OCI-M2 (cell line): Measurements from ENCODE around the gene FAM50B.
"Not testable (repeated sequence)": the region's sequence is repeated elsewhere in the genome, so short reads cannot be mapped to it uniquely, and the experiment has no call there.

Source experiments
- DNase-seq: peaks from one replicate; lab custom pipeline; 2025; ENCODE audit not compliant: unreplicated experiment; lab: John Stamatoyannopoulos, UW

The FAM50B gene

DNA sequence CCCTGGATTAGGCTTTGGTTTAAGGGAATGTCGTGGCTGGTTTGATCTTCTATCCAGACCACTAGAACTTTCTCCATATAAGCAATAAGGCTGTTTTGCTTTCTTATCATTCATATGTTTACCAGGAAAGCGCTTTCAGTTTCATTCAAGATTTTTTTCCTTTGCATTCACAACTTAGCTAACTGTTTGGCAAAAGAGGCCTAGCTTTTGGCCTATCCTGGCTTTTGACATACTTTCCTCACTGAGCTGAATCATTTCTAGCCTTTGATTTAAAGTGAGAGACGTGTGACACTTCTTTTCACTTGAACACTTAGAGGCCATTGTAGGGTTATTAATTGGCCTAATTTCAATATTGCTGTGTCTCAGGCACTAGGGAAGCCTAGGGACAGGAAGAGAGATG, 1.7 kb upstream of the FAM50B start:
- DNase-seq = no peak

DNA sequence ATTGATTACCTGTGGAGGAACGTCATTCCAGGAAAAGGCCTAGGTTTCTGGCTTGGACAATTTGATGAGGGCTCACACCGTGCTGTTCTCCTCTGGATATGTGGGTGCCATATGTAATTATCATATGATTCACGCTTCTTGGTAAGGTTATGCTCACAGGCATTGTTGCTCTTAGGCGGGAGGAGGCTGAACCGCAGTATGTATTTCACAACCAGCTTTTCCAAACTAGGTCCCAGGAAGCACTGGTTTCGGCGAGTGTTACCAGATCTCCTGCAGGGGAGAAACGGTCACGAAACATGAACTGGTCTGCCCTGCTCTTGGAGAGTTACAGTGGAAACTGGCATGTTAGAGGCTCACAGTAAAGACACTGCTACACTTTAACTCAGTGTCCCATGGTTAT, 793 bp upstream of the FAM50B start:
- DNase-seq = no peak

DNA sequence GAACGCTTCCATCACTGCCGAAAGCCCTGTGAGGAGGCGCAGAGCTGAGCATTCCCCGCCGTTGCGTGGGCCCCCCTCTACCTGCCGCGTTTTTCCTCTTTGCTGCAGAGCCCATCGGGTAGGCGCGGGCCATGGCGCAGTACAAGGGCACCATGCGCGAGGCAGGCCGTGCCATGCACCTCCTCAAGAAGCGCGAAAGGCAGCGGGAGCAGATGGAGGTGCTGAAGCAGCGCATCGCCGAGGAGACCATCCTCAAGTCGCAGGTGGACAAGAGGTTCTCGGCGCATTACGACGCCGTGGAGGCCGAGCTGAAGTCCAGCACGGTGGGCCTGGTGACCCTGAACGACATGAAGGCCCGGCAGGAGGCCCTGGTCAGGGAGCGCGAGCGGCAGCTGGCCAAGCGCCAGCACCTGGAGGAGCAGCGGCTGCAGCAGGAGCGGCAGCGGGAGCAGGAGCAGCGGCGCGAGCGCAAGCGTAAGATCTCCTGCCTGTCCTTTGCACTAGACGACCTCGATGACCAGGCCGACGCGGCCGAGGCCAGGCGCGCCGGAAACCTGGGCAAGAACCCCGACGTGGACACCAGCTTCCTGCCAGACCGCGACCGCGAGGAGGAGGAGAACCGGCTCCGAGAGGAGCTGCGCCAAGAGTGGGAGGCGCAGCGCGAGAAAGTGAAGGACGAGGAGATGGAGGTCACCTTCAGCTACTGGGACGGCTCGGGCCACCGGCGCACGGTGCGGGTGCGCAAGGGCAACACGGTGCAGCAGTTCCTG, 693 bp downstream of the FAM50B start:
- DNase-seq = no peak

DNA sequence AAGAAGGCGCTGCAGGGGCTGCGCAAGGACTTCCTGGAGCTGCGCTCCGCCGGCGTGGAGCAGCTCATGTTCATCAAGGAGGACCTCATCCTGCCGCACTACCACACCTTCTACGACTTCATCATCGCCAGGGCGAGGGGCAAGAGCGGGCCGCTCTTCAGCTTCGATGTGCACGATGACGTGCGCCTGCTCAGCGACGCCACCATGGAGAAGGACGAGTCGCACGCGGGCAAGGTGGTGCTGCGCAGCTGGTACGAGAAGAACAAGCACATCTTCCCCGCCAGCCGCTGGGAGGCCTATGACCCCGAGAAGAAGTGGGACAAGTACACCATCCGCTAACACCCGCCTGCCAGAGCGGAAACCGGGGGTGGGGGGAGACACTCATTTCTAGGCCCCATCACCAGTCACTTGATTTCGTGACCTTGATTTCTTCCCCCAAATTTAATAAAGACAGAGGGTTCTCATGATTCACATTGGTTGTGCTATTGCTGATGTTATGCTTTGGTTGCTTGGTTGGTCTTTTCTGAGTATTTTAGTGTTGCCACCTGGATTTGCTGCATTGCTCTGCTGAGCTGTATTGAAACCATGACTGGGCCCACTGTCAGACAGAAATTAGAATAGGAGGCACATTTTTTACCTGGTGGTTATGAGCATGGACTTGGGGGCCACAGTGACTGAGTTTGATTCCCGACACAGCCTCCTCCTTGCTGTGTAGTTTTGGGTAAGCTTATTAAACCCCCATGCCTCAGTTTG, 1.5 kb downstream of the FAM50B start:
- DNase-seq = no peak

DNA sequence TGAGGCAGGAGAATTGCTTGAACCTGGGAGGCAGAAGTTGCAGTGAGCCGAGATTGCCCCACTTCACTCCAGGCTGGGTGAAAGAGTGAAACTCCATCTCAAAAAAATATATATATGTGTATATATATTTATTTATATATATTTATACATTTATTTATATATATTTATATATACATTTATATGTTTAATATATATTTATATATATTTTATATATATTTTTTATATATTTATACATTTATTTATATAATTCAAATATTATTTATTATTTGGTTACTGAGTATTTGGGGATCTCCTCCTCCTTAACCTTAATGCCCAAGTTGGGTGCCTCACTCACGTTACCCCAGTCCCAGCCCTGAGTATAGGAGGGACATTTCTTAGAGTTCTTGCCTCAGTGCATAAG, 2.7 kb downstream of the FAM50B start:
- no peak for DNase-seq

DNA sequence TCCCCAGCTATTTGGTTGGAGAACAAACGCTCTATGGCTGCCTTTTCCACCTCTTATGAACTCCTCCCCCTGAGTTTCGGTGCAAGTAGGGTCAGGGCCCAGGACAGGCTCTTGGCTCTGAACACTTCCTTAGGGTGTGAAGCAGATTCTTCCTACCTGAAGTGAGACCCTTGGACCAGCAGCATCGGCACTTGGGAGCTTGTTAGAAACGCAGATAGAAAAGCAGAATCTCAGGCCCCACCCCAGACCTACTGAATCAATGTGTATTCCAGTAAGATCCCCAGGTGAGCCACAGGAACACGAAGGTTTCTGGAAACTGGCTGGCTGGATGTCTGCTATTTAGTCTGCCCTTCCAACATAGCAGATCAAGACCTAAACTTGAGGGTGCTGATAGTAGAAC, 3.2 kb downstream of the FAM50B start:
- DNase-seq = no peak

DNA sequence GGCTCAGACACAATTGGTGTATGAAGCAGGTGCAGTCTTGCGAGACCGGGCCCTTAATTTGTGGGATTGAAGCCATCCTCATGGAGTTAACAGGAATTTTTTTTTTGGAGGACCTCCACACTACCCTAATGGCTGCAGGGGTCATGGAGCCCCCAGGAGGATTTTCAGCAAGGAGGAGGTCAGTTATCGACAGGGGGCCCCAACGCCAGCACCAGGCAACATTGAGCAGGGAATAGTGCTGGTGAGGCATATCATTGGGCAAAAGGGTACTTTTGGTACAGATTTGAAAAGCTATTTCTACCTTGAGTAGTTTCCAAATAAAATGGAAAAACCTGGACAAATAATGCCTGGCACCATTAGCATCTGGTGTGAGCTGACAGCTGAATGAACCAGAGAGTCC, 6.7 kb downstream of the FAM50B start:
- DNase-seq = no peak

DNA sequence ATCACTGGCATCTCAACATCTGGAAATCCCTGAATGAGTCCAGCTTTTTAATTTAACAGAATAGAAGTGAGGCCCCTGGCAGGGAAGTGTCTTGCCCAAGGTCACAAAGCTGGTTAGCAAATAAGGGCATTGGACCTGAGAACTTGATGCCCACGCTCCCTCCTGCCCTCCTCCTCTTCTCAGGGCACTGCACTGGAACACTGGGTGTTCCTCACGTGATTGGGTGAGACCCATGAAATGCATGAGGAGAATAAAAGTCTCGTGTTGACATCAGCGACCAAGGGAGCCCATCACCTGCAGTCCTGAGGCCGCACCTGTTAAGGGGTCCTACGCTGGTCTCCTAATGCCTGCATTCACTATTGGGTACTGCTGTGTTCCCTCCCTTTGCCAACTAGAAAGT, 7.4 kb downstream of the FAM50B start:
- DNase-seq = no peak

DNA sequence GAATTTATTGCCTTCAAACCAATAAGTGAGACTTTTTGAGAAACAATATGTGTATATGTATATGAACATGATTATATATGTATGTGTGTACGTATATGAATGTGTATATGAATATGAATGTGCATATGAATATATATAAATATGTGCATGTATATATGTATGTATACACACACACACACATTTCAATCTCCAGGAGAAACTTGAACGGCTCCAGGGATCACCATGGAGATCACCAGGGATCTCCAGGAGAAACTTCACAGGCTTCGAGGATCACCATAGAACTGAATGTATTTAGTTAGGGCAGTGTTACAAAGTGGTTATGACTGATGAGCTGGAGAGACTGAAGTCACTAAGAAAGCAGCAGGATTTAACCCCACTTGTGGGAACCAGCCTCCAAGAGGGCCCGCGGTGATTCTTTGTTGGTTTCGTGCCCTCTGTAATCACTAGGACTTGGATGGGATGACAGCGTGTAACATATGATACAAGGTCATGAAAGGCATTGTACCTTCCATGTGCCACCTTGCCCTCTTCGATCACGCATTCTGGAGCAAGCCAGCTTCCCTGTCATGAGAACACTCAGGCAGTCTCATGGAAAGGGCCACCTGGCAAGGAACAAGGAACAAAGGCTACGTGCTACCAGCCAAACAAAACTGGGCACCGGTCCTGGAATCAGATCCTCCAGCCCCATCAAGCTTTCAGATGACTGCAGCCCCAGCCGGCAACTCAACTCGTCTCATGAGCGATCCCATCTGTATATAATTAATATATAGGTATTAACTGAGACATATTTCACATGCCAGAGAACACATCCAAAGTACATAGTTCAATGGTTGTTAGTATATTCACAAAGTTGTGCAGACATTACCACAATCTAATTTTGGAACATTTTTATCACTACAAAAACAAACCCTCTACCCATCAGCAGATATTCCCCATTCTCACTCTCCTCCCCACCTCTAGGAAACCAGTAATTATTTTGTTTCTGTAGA, 8.6 kb downstream of the FAM50B start:
- DNase-seq = no peak

DNA sequence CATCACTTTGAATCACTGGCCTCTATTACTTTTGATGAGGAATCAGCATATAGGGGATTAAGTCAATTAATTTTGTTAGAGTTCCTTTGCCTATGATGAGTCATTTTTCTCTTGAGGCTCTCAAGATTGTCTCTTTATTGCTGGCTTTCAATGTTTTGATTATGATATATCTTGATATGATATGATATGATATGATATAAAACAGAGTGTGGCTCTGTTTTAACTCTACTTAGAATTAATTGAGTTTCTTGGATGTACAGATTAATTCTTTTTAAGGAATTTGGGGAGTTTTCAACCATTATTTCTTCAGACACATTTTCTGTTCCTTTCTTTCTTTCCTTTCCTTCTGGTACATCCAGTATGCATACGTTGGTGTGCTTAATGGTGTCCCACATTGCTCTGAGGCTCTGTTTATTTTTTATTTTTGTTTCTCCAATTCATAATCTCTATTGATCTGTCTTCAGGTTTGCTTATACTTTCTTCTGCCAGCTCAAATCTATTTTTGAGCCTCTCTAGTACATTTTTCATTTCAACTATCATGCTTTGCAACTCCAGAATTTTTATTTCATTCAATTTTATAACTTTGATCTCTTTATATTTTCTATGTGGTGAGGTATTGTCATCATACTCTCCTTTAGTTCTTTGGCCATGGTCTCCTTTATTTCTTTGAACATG, 10.8 kb downstream of the FAM50B start:
- no peak for DNase-seq

DNA sequence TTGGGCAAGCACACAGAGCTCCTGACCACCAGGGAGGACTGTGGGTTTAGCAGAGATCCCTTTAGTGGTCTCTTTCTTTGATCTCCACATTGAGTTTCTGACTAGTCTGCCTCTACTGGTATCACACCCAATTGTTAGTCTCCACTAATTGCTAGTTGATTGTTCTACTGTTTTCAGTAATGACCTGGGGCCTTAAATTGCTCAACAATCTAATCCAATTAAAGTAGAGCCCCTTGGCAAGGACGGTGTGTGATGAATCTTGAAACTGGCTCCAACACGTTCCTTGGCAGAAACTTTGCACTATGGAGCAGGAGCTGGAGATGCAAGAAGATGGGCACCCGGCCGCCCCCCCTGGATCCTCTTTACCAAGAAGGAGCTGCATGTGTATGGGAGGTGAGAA, 12.3 kb downstream of the FAM50B start:
- no peak for DNase-seq

DNA sequence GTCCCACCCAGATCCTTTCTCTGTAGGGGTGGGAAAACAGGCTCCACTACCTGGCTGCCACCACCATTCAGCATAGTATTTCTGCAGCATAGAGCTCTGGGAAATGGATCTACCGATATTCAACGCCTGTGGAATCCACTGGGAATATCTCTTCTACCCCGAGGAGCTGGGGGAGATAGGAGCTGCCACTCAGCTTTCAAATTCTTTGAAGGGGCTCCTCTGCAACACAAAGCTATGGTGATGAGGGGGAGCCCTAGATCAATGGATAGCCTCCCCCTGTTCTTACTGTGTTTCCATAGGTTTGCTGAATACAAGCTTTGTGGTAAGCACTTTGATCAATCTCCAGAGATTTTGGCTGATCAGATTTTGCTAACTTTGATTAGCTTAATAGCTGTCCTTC, 12.9 kb downstream of the FAM50B start:
- no peak for DNase-seq

DNA sequence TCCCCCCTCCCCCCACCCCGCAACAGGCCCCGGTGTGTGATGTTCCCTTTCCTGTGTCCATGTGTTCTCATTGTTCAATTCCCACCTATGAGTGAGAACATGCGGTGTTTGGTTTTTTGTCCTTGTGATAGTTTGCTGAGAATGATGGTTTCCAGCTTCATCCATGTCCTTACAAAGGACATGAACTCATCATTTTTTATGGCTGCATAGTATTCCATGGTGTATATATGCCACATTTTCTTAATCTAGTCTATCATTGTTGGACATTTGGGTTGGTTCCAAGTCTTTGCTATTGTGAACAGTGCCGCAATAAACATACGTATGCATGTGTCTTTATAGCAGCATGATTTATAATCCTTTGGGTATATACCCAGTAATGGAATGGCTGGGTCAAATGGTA, 14.1 kb downstream of the FAM50B start:
- not testable (repeated sequence) for DNase-seq

DNA sequence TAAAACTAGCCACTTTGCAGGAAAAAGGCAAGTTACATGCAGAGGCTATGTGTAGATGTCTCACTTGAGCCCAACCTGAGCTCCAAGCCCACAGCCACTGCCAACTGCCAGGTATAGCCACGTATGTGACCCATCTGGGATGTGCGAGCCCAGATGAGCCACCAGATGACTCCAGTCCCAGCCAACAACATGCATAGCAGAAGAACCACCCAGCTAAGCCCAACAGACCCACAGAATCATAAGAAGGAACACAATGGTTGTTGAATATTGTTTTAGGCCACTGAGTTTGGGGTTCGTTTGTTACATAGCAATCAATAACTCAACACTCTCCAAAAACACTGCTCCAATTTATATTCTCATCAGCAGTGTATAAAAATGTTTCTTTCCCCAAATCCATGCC, 16.3 kb downstream of the FAM50B start:
- DNase-seq = no peak

DNA sequence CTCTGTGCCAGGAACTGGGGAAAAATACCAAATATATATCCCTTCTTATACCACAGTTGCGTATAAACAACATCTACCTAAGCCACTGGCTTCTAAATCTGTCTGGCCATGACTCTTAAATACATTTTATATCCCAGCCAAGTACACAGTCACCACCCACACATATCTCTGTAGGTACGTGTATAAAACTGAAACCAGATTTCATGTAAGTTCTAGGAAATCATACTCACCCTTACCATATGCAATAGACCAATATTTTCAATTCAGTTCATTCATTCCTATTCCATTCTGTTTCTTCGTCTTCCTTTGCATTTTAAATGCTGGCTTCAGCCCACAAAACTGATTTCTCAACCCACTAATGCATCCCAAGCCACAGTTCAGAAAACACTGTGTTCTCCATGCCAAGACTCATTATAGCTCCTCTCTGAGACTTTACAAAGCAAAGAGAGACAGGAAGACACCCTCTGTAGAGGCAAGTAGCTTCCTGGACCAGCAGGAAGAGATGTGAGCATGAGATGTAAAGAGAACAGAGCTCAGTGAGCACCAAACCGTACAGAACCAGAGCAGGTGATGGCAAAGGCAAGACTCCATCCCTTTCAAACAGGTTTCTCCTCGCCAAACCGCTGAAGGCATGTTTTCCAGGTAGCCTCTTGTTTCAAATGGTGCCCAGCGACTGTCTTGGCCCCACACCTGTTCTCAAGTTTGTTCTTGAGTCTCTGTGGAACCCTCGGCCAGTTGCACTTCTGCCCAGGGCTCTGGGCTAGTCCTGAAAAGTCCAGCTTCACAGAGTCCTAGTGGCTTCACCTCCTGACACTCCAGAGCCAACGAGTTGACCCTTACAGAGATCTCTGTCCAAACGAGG, 18.7 kb downstream of the FAM50B start:
- DNase-seq = no peak

DNA sequence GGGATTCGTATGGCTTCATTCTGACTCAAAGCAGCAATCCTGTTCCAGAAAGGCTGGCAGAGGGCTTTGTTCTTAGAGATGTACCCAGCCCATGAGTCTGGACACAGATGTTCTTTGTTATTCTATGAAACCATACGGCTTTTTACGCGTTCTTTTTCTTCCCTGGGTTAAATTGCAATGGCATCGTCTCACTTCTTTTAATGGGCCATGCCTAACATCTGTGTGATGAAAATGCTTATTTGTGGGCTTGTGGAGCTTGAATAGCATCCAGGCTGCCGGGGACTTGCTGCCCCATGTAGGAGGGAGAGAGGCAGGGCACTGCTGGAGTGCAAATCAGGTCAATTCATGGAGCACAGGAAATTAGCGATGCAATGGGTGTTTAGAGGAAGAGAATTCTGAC, 19.4 kb downstream of the FAM50B start:
- no peak for DNase-seq

DNA sequence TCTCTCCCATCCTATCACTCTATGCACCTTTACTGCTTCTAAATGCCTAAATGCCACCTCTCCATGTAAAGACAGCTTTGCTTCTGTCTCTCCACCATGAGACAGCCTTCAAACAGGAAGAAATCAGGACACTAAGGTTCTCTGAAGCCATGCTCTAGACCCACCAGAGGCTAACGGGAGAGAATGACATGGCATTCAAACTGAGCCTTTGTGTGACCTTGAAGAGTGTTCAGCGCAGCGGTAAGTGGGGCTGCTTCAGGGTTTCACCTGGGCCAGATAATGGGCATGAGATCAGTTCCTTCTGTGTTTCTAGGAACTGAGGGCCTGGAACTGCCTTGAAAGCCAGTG, 20.1 kb downstream of the FAM50B start:
- DNase-seq = no peak

DNA sequence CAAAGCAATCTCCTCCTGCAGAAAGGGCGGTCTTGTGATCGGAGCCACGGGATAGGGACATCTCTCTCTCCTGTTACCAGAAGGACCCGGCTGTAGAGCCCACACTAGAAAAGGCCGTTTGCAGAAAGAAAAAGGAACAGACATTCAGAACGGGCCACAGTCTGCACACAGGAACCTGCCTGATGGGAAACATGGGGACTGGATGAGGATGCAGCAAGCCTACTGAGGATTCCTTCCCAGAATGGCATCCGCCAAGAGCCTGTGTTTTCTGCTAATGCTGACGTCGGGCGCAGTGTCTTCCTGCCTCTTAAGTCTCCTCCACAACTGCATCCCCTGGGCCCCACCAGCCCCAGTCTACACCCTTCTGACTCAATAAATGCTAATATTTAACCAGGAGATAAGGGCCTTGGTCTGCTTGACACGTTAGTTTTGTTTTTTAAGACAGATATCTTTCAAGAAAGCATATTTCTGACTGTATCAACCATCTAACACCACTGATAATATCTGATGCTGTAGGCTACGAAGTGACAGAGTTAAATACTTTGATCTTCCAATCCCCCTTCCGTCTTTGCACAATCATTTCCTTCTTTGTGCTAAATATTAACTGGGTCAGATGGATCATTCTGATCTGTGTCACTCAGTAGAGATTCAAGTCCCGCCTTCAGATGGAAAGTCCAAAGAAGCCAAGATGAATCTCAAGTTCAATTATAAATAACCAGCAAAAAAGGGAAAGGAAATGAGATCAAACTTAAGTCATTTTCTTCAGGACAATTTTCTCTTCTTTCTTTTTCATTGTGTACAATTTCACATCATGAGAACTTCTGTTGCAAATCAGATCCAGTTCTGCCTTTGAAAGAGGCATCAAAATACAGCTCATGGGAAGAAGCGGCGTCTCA, 20.7 kb downstream of the FAM50B start:
- no peak for DNase-seq

DNA sequence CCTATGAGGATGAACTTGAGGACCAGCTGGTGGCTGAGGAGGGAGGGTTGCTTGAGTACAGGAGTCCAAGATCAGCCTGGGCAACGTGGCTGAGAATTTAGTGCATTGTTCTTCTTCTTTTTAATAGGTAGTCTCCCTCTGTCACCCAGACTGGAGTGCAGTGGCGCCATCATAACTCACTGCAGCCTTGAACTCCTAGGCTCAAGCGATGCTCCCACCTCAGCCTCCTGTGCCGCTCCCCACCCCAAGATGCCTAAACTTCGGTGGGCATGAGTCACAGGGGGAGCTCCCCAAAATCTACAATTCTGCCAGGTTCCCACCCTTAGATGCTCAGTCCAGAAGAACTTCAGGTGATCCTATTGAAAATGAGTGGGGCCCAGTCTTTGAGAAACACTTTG, 21.4 kb downstream of the FAM50B start:
- DNase-seq = no peak
